Stimulated activated CD4-positive, alpha-beta T cell treated with anti-CD3 and anti-CD28 coated beads, Interleukin-2, amount 100 ng/mL, for 4 hours (primary cell): ENCODE results near the gene LRCH4.

ENCODE experiments used
- DNase-seq: peaks from one replicate; pipeline ENCODE4 v3.0.0-alpha.2; 2020; ENCODE audit warnings: low read depth

Gene LRCH4

GRCh38 chr7:100582041-100582579, 3.8 kb downstream of the LRCH4 start:
- DNase-seq, result no peak

GRCh38 chr7:100580466-100581283, 5.3 kb downstream of the LRCH4 start:
- DNase-seq, result no peak

GRCh38 chr7:100578246-100579183, 7.4 kb downstream of the LRCH4 start:
- no peak for DNase-seq

- no peak for DNase-seq
Observed at GRCh38 chr7:100577507-100577906, 8.4 kb downstream of the LRCH4 start.

GRCh38 chr7:100577103-100577502, 8.8 kb downstream of the LRCH4 start:
- DNase-seq, result no peak

- no peak for DNase-seq
Observed at GRCh38 chr7:100576384-100576993, 9.4 kb downstream of the LRCH4 start.

- no peak for DNase-seq
Observed at GRCh38 chr7:100575746-100576383, 10.1 kb downstream of the LRCH4 start.

- DNase-seq, result no peak
Observed at GRCh38 chr7:100575206-100575631, 10.7 kb downstream of the LRCH4 start.

- no peak for DNase-seq
Observed at GRCh38 chr7:100574362-100575205, 11.3 kb downstream of the LRCH4 start.

- DNase-seq, result no peak
Observed at GRCh38 chr7:100573691-100574361, 12.1 kb downstream of the LRCH4 start, which contains the start of gene SAP25. SAP25 (minus strand) TSS chr7:100573900; CDS start chr7:100573742, 158 bp downstream.

GRCh38 chr7:100572949-100573675, 12.8 kb downstream of the LRCH4 start:
- no peak for DNase-seq

- no peak for DNase-seq
Observed at GRCh38 chr7:100572281-100572948, 13.5 kb downstream of the LRCH4 start.

- no peak for DNase-seq
Observed at GRCh38 chr7:100571829-100572116, 14.2 kb downstream of the LRCH4 start.

GRCh38 chr7:100570954-100571828, 14.7 kb downstream of the LRCH4 start:
- DNase-seq, result no peak

GRCh38 chr7:100568896-100569844, 16.8 kb downstream of the LRCH4 start:
- DNase-seq, result no peak

- no peak for DNase-seq
Observed at GRCh38 chr7:100568176-100568895, 17.6 kb downstream of the LRCH4 start.
